GM19452 (cell line): ENCODE data around the gene TPM2.

ENCODE experiments used
- ATAC-seq: cut with Tn5 transposase; IDR thresholded peaks from one replicate; pipeline ENCODE4 v1.9.1; 2021; ENCODE audit not compliant: unreplicated experiment

The TPM2 gene

DNA sequence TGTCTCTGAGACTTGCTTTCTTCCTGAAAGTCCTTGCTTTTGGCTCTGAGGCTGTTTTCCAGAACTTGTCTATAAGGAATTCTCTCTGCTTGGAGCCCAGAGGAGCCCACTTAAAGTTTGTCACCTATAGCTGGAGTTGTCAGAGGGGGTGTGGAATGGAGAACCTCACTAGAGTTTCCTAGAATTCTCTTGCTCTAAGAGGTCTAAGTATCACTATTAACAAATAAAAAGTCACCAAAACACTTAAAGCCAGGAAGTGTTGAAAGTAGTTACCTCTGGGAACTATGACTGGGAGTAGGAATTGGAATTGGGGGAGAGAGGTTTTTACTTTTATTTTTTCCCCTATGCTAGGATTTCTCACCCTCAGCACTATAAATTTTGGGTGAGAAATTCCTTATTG, 54.0 kb downstream of the TPM2 start:
- ATAC-seq: no peak
